ENCODE measurements around the gene FAM78B.

Gene FAM78B

GRCh38 chr1:166073489-166073888 lies 93.3 kb downstream of the FAM78B start:
- no peak for DNase-seq (ENCODE audit: extremely low read depth in 1 of 2, low read depth in 1 of 2)

GRCh38 chr1:166069390-166069789 lies 97.4 kb downstream of the FAM78B start:
- DNase-seq (ENCODE audit: extremely low read depth in 1 of 2, low read depth in 1 of 2), result no peak

- no peak for DNase-seq (ENCODE audit: extremely low read depth in 1 of 2, low read depth in 1 of 2)
Measured at GRCh38 chr1:166066107-166066506, 100.7 kb downstream of the FAM78B start.

- no peak for DNase-seq (ENCODE audit: extremely low read depth in 1 of 2, low read depth in 1 of 2)
Measured at GRCh38 chr1:166064951-166065350, 101.8 kb downstream of the FAM78B start.

GRCh38 chr1:166064313-166064926 lies 102.4 kb downstream of the FAM78B start:
- no peak for DNase-seq (ENCODE audit: extremely low read depth in 1 of 2, low read depth in 1 of 2)

- no peak for DNase-seq (ENCODE audit: extremely low read depth in 1 of 2, low read depth in 1 of 2)
Measured at GRCh38 chr1:166063701-166064100, 103.1 kb downstream of the FAM78B start.

GRCh38 chr1:166062421-166063070 lies 104.3 kb downstream of the FAM78B start:
- DNase-seq (ENCODE audit: extremely low read depth in 1 of 2, low read depth in 1 of 2), result no peak

- DNase-seq (ENCODE audit: extremely low read depth in 1 of 2, low read depth in 1 of 2), result no peak
Measured at GRCh38 chr1:166057650-166058049, 109.2 kb downstream of the FAM78B start.

GRCh38 chr1:166053395-166053794 lies 113.4 kb downstream of the FAM78B start:
- no peak for DNase-seq (ENCODE audit: extremely low read depth in 1 of 2, low read depth in 1 of 2)

GRCh38 chr1:166040202-166040997 lies 126.4 kb downstream of the FAM78B start:
- no peak for DNase-seq (ENCODE audit: extremely low read depth in 1 of 2, low read depth in 1 of 2)

GRCh38 chr1:166039436-166040201 lies 127.2 kb downstream of the FAM78B start:
- no peak for DNase-seq (ENCODE audit: extremely low read depth in 1 of 2, low read depth in 1 of 2)

GRCh38 chr1:166036092-166036491 lies 130.7 kb downstream of the FAM78B start:
- DNase-seq (ENCODE audit: extremely low read depth in 1 of 2, low read depth in 1 of 2), result no peak

- no peak for DNase-seq (ENCODE audit: extremely low read depth in 1 of 2, low read depth in 1 of 2)
Measured at GRCh38 chr1:166032572-166033371, 134.0 kb downstream of the FAM78B start.

- no peak for DNase-seq (ENCODE audit: extremely low read depth in 1 of 2, low read depth in 1 of 2)
Measured at GRCh38 chr1:166031932-166032571, 134.7 kb downstream of the FAM78B start.

- DNase-seq (ENCODE audit: extremely low read depth in 1 of 2, low read depth in 1 of 2), result no peak
Measured at GRCh38 chr1:166029196-166029945, 137.4 kb downstream of the FAM78B start.

GRCh38 chr1:166026555-166026954 lies 140.2 kb downstream of the FAM78B start:
- no peak for DNase-seq (ENCODE audit: extremely low read depth in 1 of 2, low read depth in 1 of 2)

GRCh38 chr1:166026143-166026542 lies 140.7 kb downstream of the FAM78B start:
- no peak for DNase-seq (ENCODE audit: extremely low read depth in 1 of 2, low read depth in 1 of 2)

- DNase-seq (ENCODE audit: extremely low read depth in 1 of 2, low read depth in 1 of 2), result no peak
Measured at GRCh38 chr1:166020210-166020609, 146.6 kb downstream of the FAM78B start.
